Kidney epithelial cell (primary cell): ENCODE results near the gene ARID3A. TPM values are rescaled to one million over a fixed set of nuclear protein-coding genes. Genes with fewer than 3 reads are reported as not detected.

Experiments
- DNase-seq: peaks from one replicate; pipeline ENCODE4 v3.0.0-alpha.2; 2010; ENCODE audit warnings: low read depth
- H3K27me3 ChIP-seq: 2 replicates; pipeline ENCODE4 v1.6.0; 2011; ENCODE audit warnings: low read length; ENCODE audit not compliant: control insufficient read depth, insufficient read depth
- H3K36me3 ChIP-seq: 2 replicates; pipeline ENCODE4 v1.5.1; 2011; ENCODE audit warnings: low read length; ENCODE audit not compliant: control insufficient read depth, insufficient read depth
- H3K4me3 ChIP-seq: 2 replicates; pipeline ENCODE4 v1.5.1; 2011; ENCODE audit warnings: low read depth, mild to moderate bottlenecking, control low read depth, low read length
- total RNA-seq: library from RNA; depleted of rRNA; stranded (reverse); fragments of >200 nt; gene quantifications from 2 replicates; pipeline ENCODE4 v1.2.3, GENCODE V29; 2015
- TF ChIP-seq, protein P1 (sequence below): IDR thresholded peaks from 2 replicates; pipeline ENCODE4 v1.5.1; 2011; ENCODE audit warnings: mild to moderate bottlenecking, moderate library complexity, low read length, control low read depth, inconsistent platforms; ENCODE audit not compliant: insufficient read depth, poor library complexity, severe bottlenecking

Gene ARID3A
- total RNA-seq, 1 donor from 2014 or later, result 27.4 TPM

DNA sequence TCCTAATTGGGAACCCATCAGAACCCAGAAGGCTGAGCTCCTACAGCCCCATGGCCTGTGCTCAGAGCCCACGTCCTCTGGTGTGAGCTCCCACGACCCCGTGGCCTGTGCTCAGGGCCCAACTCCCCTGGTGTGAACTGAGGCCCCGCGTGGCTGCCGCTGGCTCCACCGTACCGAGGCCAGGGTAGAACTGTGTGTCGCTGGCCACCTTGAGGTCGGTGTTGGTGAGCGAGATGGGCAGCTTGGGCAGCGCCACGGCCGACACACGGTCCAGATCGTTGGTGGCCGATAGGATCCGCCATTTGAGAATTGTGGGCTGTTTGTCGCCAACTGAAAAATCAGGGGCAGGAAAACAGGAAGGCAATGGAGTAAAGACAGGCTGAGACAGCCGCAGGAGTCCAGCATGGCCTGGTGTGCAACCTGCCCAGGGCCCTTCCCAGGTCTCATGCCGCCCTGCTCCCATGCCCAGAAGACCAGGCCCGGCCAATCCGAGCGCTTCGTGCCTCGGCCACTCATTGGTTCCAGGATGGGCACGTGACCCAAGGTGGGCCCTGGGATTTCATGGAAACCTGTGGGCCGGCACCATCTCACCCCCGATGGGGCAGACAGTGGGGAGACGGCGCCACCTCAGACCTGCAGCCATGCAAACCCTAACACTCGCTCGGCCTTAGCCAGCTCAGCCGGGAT is 44.3 kb upstream of the ARID3A start:
- TF ChIP-seq, protein P1, sequence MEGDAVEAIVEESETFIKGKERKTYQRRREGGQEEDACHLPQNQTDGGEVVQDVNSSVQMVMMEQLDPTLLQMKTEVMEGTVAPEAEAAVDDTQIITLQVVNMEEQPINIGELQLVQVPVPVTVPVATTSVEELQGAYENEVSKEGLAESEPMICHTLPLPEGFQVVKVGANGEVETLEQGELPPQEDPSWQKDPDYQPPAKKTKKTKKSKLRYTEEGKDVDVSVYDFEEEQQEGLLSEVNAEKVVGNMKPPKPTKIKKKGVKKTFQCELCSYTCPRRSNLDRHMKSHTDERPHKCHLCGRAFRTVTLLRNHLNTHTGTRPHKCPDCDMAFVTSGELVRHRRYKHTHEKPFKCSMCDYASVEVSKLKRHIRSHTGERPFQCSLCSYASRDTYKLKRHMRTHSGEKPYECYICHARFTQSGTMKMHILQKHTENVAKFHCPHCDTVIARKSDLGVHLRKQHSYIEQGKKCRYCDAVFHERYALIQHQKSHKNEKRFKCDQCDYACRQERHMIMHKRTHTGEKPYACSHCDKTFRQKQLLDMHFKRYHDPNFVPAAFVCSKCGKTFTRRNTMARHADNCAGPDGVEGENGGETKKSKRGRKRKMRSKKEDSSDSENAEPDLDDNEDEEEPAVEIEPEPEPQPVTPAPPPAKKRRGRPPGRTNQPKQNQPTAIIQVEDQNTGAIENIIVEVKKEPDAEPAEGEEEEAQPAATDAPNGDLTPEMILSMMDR, result no peak
- no peak for DNase-seq
- Histone ChIP-seq H3K27me3 (no peaks in the 10 kb centered on the region), H3K36me3 (no peaks in the 10 kb centered on the region), H3K4me3 (no peak overlapping the region)

DNA sequence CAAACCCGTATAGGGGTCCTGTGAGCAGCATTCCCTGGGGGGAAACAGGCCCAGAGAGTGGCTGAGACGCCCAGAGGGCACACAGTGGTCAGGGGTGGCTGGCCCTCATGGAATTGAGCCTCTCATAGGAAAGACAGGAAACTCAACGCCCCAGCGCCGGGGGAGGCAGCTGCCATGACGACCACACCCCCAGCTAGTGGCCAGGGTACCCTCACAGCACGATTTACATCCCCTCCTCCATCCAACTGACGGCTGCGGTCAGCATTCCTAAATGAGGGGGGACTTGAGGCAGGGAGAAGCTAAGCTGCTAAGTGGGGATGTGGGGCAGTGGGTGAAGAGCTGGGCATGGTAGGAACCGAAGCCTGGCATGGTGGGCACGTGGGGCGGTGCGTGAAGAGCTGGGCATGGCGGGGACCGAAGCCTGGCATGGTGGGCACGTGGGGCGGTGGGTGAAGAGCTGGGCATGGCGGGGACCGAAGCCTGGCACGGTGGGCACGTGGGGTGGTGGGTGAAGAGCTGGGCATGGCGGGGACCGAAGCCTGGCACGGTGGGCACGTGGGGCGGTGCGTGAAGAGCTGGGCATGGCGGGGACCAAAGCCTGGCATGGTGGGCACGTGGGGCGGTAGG is 42.9 kb upstream of the ARID3A start:
- TF ChIP-seq, protein P1, result no peak
- H3K4me3 ChIP-seq, result no peak overlapping the region
- no peaks in the 10 kb centered on the region for H3K27me3 ChIP-seq
- no peaks in the 10 kb centered on the region for H3K36me3 ChIP-seq
- DNase-seq, result no peak

DNA sequence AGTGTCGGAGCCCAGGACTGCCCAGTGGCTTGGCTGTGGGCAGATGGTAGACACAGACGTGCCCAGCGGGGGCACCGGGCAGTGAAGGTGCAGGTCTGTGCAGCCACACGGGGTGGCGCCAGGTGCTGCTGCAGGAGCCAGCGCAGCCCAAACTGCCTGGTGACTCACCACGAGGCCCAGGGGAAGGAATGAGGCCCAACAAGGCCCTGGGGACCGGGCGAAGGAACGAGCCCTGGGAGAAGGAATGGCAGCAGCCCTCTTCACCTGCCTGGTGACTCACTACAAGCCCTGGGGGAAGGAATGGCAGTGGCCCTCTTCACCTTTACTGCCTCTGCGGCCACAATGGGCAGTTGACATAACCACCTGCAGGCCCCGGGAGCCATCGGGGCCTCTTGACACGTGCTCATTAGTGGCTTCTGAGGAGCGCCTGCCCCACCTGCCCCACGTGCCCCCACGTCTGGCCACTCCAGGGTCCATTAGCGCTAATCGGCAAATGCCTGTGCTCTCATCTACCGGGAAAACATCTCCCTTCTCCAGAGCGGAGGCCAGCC is 42.1 kb upstream of the ARID3A start:
- H3K4me3 ChIP-seq, result no peak overlapping the region
- no peaks in the 10 kb centered on the region for H3K36me3 ChIP-seq
- DNase-seq, result no peak
- TF ChIP-seq, protein P1, result peak; percentile 22
- H3K27me3 ChIP-seq, result no peaks in the 10 kb centered on the region

DNA sequence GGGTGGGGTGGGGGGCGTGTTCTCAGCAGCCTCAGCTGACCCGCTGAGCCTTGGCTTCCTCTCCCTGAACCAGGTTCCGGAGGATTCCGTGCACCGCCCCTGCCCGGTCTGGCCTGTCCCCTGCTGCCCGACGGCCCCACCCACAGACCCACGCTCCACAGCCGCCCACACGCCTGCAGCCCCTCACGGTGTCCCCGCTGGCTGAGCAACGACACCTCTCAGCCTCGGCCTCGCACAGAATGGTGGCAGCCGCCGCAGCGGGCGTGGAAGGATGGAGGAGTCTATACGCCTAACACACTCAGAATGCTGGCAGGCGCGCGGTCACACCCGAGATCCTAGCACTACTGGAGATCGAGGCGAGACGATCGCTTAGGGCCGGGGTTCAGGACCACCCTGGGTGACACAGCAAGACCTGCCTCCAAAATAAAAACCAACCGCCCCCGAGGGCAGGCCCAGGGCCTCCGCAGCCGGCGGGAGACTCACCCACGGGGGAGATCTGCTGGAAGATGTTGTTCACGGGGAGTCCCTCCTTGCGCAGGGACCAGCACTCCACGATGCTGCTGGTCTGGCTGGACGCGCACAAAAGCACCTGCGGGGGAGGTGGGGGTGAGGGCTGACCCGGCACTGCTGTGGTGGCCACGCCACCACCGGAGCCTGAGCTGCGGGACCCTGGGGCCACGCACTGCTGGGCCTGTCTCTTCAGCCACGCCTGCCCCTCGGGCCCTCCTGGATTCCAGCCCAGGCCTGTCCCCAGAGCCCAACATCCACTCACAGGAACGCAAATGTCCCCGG is 41.2 kb upstream of the ARID3A start:
- H3K27me3 ChIP-seq, result no peaks in the 10 kb centered on the region
- TF ChIP-seq, protein P1, result no peak
- no peak for DNase-seq
- H3K36me3 ChIP-seq, result no peaks in the 10 kb centered on the region
- no peak overlapping the region for H3K4me3 ChIP-seq

DNA sequence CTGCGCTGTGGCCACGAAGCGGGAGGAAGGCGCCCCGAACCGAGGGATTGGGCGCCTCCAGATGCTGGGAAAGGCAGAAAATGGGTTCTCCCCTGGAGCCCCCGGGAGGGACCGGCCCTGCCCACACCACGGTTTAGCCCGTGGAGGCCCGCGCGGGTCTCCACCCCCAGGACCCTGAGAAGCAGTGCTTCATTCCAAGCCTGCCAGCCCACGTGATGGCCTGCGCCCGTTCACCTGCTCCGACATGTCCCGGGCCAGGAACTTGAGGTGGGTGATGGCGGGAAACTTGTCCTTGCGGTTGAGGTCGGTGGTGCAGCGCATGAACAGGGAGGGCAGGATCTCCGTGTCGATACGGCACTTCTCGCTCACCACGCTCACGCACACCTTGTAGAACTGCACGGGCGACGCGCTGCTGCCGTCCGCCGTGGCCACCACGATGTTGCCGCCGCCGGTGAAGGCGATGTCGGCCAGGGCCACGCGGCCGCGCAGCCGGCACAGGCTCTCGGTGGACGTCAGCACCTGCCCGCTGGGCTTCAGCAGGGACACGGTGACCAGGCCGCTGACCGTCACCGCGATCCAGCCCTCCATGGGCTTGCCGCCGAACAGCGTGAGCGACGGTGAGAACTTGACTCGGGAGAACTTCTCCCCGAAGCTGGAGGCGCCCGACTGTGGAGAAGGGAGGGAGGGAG is 40.2 kb upstream of the ARID3A start:
- Histone ChIP-seq H3K36me3 (no peaks in the 10 kb centered on the region), H3K4me3 (no peak overlapping the region), H3K27me3 (no peaks in the 10 kb centered on the region)
- TF ChIP-seq, protein P1, result no peak
- no peak for DNase-seq
